Mucosa of rectum (tissue), 2 donors: ENCODE results near the gene SOCS2.

Source experiments
- H3K27ac ChIP-seq, 2 donors: one replicate each; pipeline ENCODE4 v1.7.0; 2013; ENCODE audit warnings: inconsistent platforms in 2 of 2, low read depth in 2 of 2, low read length in 2 of 2
- H3K27me3 ChIP-seq, 2 donors: one replicate each; pipeline ENCODE4 v1.7.0; 2013; ENCODE audit warnings: low read length in 2 of 2; ENCODE audit not compliant: control insufficient read depth in 2 of 2, insufficient read depth in 2 of 2
- H3K36me3 ChIP-seq, 2 donors: one replicate each; pipeline ENCODE4 v1.7.0; 2013; ENCODE audit warnings: low read length in 2 of 2; ENCODE audit not compliant: control insufficient read depth in 2 of 2, insufficient read depth in 2 of 2
- H3K4me1 ChIP-seq, 2 donors: one replicate each; pipeline ENCODE4 v1.7.0; 2013; ENCODE audit warnings: low read length in 2 of 2, mild to moderate bottlenecking in 1 of 2; ENCODE audit not compliant: control insufficient read depth in 2 of 2, insufficient read depth in 2 of 2
- H3K4me3 ChIP-seq, 2 donors: one replicate each; pipeline ENCODE4 v1.7.0; 2013; ENCODE audit warnings: low read length in 2 of 2
- H3K9ac ChIP-seq, 2 donors: one replicate each; pipeline ENCODE4 v1.7.0; 2013; ENCODE audit warnings: low read length in 2 of 2, low read depth in 1 of 2, mild to moderate bottlenecking in 1 of 2
- H3K9me3 ChIP-seq, 2 donors: one replicate each; pipeline ENCODE4 v1.7.0; 2013; ENCODE audit warnings: low read length in 2 of 2; ENCODE audit not compliant: control insufficient read depth in 2 of 2
- donor health status: healthy.
- donor health status: Normal muscosa, but diverticular disease.

SOCS2 gene

GRCh38 chr12:93571925-93572711 lies at the start of gene SOCS2:
Gene SOCS2, plus strand, starts transcription at chr12:93572675. Its CDS starts 223 bp downstream, at chr12:93572898.
- Histone ChIP-seq H3K9me3 (no peaks in the 10 kb centered on the region), H3K4me3 (peak within 1 kb of the TSS; percentile 92 to 94), H3K9ac (peak within 1 kb of the TSS; percentile 85 to 86), H3K27ac (peak within 1 kb of the TSS; percentile 95 to 96), H3K27me3 (no peaks in the 10 kb centered on the region), H3K36me3 (peaks cover 6 to 18% of the 10 kb centered on the region in 2 donors), H3K4me1 (peaks cover 15 to 20% of the 10 kb centered on the region in 2 donors)

GRCh38 chr12:93524386-93525133 lies 47.9 kb upstream of the SOCS2 start:
- Histone ChIP-seq H3K4me3 (no peak overlapping the region), H3K4me1 (no peaks in the 10 kb centered on the region), H3K27ac (no peak overlapping the region), H3K9me3 (no peaks in the 10 kb centered on the region), H3K9ac (no peak overlapping the region), H3K36me3 (no peaks in the 10 kb centered on the region), H3K27me3 (no peaks in the 10 kb centered on the region)

GRCh38 chr12:93526786-93527428 lies 45.6 kb upstream of the SOCS2 start:
- Histone ChIP-seq H3K27ac (no peak overlapping the region), H3K27me3 (no peaks in the 10 kb centered on the region), H3K9me3 (no peaks in the 10 kb centered on the region), H3K4me1 (no peaks in the 10 kb centered on the region), H3K36me3 (no peaks in the 10 kb centered on the region), H3K4me3 (no peak overlapping the region), H3K9ac (no peak overlapping the region)

GRCh38 chr12:93530358-93530757 lies 42.1 kb upstream of the SOCS2 start:
- Histone ChIP-seq H3K36me3 (no peaks in the 10 kb centered on the region), H3K27ac (no peak overlapping the region), H3K9ac (no peak overlapping the region), H3K9me3 (no peaks in the 10 kb centered on the region), H3K27me3 (no peaks in the 10 kb centered on the region), H3K4me1 (no peaks in the 10 kb centered on the region), H3K4me3 (no peak overlapping the region)

- Histone ChIP-seq H3K9me3 (no peaks in the 10 kb centered on the region), H3K9ac (no peak overlapping the region), H3K27me3 (no peaks in the 10 kb centered on the region), H3K27ac (no peak overlapping the region), H3K4me3 (no peak overlapping the region), H3K4me1 (no peaks in the 10 kb centered on the region), H3K36me3 (no peaks in the 10 kb centered on the region)
These were observed 39.2 kb upstream of the SOCS2 start for GRCh38 chr12:93533310-93533709.

- Histone ChIP-seq H3K36me3 (no peaks in the 10 kb centered on the region), H3K4me3 (no peak overlapping the region), H3K27ac (no peak overlapping the region), H3K27me3 (no peaks in the 10 kb centered on the region), H3K9ac (no peak overlapping the region), H3K9me3 (no peaks in the 10 kb centered on the region), H3K4me1 (no peaks in the 10 kb centered on the region)
These were observed 36.2 kb upstream of the SOCS2 start for GRCh38 chr12:93536111-93536765.

GRCh38 chr12:93536766-93537488 lies 35.5 kb upstream of the SOCS2 start:
- Histone ChIP-seq H3K9me3 (no peaks in the 10 kb centered on the region), H3K9ac (no peak overlapping the region), H3K4me1 (no peaks in the 10 kb centered on the region), H3K36me3 (no peaks in the 10 kb centered on the region), H3K4me3 (no peak overlapping the region), H3K27me3 (no peaks in the 10 kb centered on the region), H3K27ac (no peak overlapping the region)

- Histone ChIP-seq H3K4me1 (no peaks in the 10 kb centered on the region), H3K4me3 (no peak overlapping the region), H3K9ac (no peak overlapping the region), H3K27ac (no peak overlapping the region), H3K9me3 (no peaks in the 10 kb centered on the region), H3K27me3 (no peaks in the 10 kb centered on the region), H3K36me3 (no peaks in the 10 kb centered on the region)
These were observed 34.7 kb upstream of the SOCS2 start for GRCh38 chr12:93537769-93538168.

- H3K9me3 ChIP-seq: no peaks in the 10 kb centered on the region
- no peak overlapping the region for H3K9ac ChIP-seq
- H3K36me3 ChIP-seq: no peaks in the 10 kb centered on the region
- no peaks in the 10 kb centered on the region for H3K4me1 ChIP-seq
- H3K27me3 ChIP-seq: no peaks in the 10 kb centered on the region
- no peak overlapping the region for H3K4me3 ChIP-seq
- no peak overlapping the region for H3K27ac ChIP-seq
These were observed 32.7 kb upstream of the SOCS2 start for GRCh38 chr12:93539821-93540220.
